ENCODE measurements around the gene GPC6. TPM values are rescaled to one million over a fixed set of nuclear protein-coding genes. Genes with fewer than 3 reads are reported as not detected.

The GPC6 gene
- total RNA-seq, 1 experiment from 2014 or later: not detected

DNA sequence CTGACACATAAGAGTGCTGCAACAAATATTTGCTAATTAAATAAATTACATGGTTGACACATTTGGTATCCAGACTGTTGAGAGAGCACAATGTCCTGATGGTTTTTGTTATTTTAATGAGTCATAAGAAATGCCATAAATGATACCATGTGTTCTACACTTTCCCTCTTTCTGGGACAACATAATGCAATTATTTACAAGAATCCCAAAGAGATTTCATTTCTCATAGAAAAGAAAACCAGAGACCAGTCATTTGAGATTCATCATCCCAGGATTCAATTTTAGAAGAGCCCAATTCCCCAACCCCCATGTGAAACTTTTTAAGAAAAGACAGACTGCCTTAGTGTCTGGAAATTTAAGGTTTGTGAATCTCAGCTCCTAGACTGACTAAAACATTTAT lies 853.3 kb downstream of the GPC6 start:
- H3K9me2 ChIP-seq (ENCODE audit: insufficient read depth): no peaks in the 10 kb centered on the region
- H3K79me2 ChIP-seq (ENCODE audit: low read depth): no peaks in the 10 kb centered on the region
- BruUV-seq (replicated peaks): no TSS peak
- H4K20me1 ChIP-seq (ENCODE audit: insufficient read depth): no peaks in the 10 kb centered on the region
- H3K27ac ChIP-seq: no peak overlapping the region
- no peak for DNase-seq
- no peaks in the 10 kb centered on the region for H3K4me1 ChIP-seq (replicated peaks; ENCODE audit: insufficient read depth)
- CTCF ChIA-PET: no interaction called here
- H3K4me3 ChIP-seq: no peak overlapping the region
- no peaks in the 10 kb centered on the region for H3K27me3 ChIP-seq (ENCODE audit: insufficient read depth, low read depth)
- intact Hi-C loops (cut with micrococcal nuclease; ENCODE audit: unreplicated experiment): no loop called here
- no peak for TF ChIP-seq EZH2 (IDR thresholded peaks at IDR 0.05; ENCODE audit: low read depth)
- no peak for TF ChIP-seq CTCF (conservative IDR thresholded peaks at IDR 0.05)
- no peak overlapping the region for H2AFZ ChIP-seq
- H3K9me3 ChIP-seq (ENCODE audit: insufficient read depth, low read depth): no peaks in the 10 kb centered on the region
- no peaks in the 10 kb centered on the region for H3F3A ChIP-seq (ENCODE audit: insufficient read depth, low read depth)
- H3K4me2 ChIP-seq: no peak overlapping the region
- H3K36me3 ChIP-seq (ENCODE audit: low read depth): no peaks in the 10 kb centered on the region
- POLR2A ChIA-PET (ENCODE audit: unreplicated experiment): no interaction called here

GRCh38 chr13:94080527-94080926 lies 853.9 kb downstream of the GPC6 start:
- POLR2A ChIA-PET (ENCODE audit: unreplicated experiment): no interaction called here
- no peaks in the 10 kb centered on the region for H3F3A ChIP-seq (ENCODE audit: insufficient read depth, low read depth)
- no peaks in the 10 kb centered on the region for H3K4me1 ChIP-seq (replicated peaks; ENCODE audit: insufficient read depth)
- no TSS peak for BruUV-seq (replicated peaks)
- no peaks in the 10 kb centered on the region for H3K36me3 ChIP-seq (ENCODE audit: low read depth)
- CTCF ChIA-PET: no interaction called here
- no peaks in the 10 kb centered on the region for H3K9me3 ChIP-seq (ENCODE audit: insufficient read depth, low read depth)
- no peaks in the 10 kb centered on the region for H3K27me3 ChIP-seq (ENCODE audit: insufficient read depth, low read depth)
- TF ChIP-seq CTCF (conservative IDR thresholded peaks at IDR 0.05) (no peak), EZH2 (IDR thresholded peaks at IDR 0.05; ENCODE audit: low read depth) (no peak)
- H2AFZ ChIP-seq: no peak overlapping the region
- no peak overlapping the region for H3K4me3 ChIP-seq
- no peak for DNase-seq
- H3K27ac ChIP-seq: no peak overlapping the region
- H4K20me1 ChIP-seq (ENCODE audit: insufficient read depth): no peaks in the 10 kb centered on the region
- no peaks in the 10 kb centered on the region for H3K79me2 ChIP-seq (ENCODE audit: low read depth)
- intact Hi-C loops (cut with micrococcal nuclease; ENCODE audit: unreplicated experiment): no loop called here
- no peaks in the 10 kb centered on the region for H3K9me2 ChIP-seq (ENCODE audit: insufficient read depth)
- H3K4me2 ChIP-seq: no peak overlapping the region

DNA sequence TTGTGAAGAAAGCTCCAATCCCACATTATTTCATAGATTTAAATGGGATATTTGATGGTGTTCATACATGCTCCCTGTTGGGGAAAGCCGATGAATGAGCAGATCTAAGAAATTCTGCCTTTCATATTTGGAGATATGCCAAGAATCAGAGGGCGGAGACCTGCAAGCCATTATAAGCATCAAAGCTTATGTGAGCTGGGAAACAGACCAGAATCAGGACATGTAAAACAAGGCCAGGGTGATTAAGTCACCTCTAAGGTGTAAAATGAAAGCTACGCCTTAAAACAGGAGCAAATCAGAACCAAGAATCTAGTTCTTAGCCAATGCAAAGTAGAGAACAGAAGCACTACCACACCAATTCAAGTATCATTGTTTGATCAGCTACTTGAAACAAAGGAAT lies 860.5 kb downstream of the GPC6 start:
- Histone ChIP-seq H4K20me1 (ENCODE audit: insufficient read depth) (no peaks in the 10 kb centered on the region), H3F3A (ENCODE audit: insufficient read depth, low read depth) (no peaks in the 10 kb centered on the region), H3K79me2 (ENCODE audit: low read depth) (no peaks in the 10 kb centered on the region), H3K9me3 (ENCODE audit: insufficient read depth, low read depth) (no peaks in the 10 kb centered on the region), H3K4me2 (no peak overlapping the region), H3K9me2 (ENCODE audit: insufficient read depth) (no peaks in the 10 kb centered on the region), H3K4me3 (no peak overlapping the region), H3K27me3 (ENCODE audit: insufficient read depth, low read depth) (no peaks in the 10 kb centered on the region), H3K36me3 (ENCODE audit: low read depth) (no peaks in the 10 kb centered on the region), H3K27ac (no peak overlapping the region), H3K4me1 (replicated peaks; ENCODE audit: insufficient read depth) (no peaks in the 10 kb centered on the region), H2AFZ (no peak overlapping the region)
- intact Hi-C loops (cut with micrococcal nuclease; ENCODE audit: unreplicated experiment): no loop called here
- no peak for DNase-seq
- no peak for TF ChIP-seq EZH2 (IDR thresholded peaks at IDR 0.05; ENCODE audit: low read depth)
- no peak for TF ChIP-seq CTCF (conservative IDR thresholded peaks at IDR 0.05)
- no TSS peak for BruUV-seq (replicated peaks)
- POLR2A ChIA-PET (ENCODE audit: unreplicated experiment): no interaction called here
- CTCF ChIA-PET: no interaction called here
